ENCODE data around the gene TP63.

Gene TP63

DNA sequence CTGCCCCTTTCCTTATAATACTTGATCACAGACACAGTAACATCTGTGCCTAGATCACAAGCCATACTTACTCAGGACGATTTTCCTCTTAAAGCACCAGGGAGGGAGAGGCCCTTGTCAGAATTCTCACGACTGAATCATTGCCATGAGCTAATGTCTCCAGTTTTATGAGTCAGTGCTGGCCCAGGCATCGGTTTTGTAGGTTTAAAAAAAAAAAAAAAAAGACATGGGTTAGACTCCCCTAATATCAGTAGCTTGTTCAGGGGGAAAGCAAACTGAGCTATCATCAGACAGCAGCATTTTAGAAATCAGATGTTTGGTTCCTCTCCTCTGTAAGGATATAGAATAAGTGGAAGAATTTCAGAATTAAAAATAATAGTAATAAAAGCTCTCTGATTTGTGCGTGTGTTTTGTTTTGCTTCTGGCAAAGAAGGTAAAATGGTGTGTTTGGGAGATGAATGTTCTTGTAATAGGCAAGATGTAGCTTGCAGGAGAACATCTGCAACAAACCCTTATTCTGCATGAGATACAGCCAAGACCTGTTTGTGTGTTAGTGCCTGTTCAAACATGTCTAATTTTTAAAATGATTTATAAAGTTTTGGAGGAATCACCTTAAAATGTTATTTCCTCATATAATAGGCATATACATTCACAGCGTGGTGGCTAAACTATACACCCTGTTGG, 193.6 kb downstream of the TP63 start:
- no peak for DNase-seq

DNA sequence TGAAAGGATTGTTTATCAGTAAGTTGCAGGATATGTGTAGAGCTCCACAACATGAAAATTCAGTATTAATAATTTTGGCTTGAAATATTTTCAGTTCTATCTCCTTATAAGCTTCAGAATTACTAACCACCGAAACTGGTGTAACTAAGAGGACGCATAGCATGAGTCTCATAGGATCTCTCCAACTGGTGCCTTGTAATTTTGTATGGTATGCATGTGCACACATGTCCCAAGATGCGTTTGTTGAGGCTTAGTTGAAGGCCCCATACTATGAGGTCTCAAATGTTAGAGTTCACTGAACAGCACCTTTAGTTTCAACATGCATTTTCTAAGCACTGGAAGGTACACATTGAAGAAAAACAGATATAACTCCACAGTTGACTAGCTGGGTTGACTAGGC, 195.4 kb downstream of the TP63 start:
- no peak for DNase-seq

DNA sequence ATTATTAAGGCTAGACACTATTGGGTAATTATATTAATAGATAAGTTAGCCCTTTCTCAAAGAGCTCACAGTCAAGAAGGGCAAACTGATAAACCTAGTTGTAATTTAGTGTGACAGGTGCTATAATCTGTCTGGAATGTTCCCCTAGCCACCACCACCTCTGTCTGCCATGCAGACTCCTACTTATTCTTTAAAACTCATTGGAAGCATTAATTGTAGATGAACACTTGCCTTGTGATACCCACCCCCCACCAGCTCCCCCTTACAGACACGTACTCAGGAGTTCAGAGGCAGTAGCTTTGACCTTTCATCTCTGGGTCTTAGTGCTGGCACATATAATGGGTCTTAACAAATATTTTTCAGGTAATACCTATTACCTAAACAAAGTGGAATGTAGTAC, 195.9 kb downstream of the TP63 start:
- DNase-seq, result no peak

DNA sequence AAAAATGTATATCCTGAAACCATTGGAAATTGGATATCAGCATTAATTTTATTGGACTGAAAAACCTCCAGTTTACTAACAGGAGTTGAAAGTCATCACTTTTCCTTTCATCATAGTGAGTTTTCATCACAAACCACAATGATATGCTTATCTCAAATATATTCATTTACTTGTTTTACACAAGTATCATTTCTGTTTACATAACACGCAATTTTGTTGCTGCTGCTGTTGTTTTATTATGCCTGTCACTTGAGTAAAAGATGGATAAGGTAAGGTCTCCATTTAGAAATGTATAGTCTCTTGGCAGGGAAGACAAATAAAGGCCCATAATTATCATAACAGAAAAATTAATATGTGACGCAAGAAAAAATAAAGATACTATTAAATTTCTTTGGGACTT, 199.2 kb downstream of the TP63 start:
- DNase-seq, result no peak

DNA sequence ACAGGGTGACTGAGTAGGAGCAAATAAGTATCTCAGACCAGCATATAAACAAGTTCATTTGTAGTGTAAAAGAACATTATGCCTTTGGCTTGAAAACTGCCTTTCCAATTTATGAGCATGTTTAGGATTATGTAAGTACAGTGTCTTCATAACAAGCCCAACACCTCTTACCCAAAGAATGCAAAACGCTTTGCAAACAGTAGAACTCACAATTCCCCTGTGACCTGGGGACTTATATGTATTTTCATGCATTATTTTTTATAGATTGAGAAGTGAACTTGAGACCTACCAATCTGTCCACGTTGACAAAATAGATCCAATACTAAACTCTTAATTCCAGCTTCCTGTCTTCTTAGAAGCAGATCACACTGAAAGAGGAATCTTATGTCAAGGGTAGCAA, 202.1 kb downstream of the TP63 start:
- no peak for DNase-seq

DNA sequence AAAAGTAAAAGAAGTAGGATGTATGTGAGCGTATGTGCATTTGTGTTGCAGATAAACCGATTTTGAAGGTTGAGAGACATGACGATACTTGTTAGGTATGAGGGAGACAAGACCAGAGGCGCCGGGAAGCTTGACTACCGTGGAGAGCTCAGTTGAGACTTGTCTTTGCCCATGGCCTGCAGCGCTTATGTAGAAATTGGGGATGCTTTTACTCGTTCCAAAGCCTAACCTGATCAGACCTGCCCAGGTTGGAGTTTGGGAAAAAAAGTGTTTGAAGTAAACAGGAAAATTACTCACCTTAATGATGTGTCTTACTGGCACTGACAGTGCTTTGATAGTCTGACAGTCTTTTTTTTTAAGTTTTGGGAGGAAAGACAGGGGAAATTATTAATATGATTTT, 202.8 kb downstream of the TP63 start:
- no peak for DNase-seq

DNA sequence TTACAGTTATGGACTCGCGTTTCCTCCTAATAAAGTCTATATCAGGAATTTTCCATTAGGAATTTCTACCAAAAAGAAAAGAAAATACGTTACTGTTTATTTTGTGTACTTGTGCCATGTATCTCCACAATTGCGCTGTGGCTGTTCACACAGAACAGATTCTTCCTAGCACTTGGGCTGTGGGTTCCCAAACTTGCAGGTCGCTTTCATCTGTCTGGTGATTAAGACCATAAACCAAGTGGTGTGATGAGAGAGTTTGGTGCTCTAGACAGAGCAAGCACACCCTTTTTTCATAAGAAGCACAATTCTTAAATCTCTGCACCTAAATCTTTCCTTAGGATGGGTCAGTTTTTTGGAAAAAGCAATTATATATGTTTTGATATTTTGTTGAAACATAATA, 203.3 kb downstream of the TP63 start:
- no peak for DNase-seq

DNA sequence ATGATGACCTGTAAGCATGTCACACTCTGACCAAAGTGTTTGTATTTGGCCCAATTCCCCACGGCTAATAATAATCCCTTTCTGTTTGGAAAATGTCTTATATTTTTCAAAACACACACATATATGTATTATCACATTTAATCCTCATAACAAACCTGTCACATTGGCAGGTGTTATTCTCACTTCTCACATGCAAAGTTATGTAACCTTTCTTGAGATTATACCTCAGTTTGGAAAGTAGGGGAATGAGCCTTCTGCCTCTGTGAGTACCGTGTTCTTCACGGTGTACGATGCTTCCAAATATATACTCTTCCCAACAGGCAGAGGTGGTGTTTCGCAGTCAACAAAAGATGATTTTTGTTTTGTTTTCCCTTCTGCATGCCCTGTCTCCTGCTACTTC, 205.6 kb downstream of the TP63 start:
- DNase-seq, result no peak

DNA sequence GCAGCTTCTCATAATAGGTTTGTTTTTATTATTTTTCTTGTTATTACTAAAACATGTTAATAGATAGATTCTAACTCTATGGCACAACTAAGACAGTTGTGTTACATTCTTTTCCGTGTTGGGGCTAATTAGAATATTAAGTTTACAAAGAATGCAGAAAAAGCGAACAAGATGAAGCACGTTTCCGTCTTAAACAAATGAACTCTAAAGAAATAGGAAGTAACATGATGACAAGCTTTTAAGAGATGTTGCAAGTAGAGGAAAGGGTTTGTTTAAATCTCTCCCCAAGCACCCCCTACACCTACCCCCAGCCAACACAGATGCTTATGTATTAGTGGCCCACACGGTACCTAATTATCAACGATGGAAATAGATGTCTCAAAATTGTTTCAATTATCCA, 207.1 kb downstream of the TP63 start:
- DNase-seq, result no peak

DNA sequence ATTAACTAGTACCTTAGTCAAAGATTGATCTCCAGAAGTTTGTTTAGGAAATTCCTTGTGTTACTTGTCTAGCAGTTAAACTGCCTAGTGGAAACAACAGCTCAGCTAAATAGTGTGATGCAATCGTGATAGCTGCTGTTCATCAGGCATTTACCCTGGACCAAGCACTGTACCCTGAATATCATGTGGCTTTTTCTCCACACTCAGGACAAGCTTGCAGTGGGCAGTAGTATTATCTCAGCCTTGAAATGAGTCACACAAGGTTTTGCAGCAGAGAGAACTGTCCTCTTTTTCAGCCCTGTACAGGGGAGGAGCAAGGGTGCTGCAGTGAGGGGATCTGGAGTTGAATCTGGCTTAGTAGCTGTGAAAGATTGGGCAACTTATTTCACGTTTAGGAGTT, 208.4 kb downstream of the TP63 start:
- peak in 1 of 2 donors; percentile 4 for DNase-seq

DNA sequence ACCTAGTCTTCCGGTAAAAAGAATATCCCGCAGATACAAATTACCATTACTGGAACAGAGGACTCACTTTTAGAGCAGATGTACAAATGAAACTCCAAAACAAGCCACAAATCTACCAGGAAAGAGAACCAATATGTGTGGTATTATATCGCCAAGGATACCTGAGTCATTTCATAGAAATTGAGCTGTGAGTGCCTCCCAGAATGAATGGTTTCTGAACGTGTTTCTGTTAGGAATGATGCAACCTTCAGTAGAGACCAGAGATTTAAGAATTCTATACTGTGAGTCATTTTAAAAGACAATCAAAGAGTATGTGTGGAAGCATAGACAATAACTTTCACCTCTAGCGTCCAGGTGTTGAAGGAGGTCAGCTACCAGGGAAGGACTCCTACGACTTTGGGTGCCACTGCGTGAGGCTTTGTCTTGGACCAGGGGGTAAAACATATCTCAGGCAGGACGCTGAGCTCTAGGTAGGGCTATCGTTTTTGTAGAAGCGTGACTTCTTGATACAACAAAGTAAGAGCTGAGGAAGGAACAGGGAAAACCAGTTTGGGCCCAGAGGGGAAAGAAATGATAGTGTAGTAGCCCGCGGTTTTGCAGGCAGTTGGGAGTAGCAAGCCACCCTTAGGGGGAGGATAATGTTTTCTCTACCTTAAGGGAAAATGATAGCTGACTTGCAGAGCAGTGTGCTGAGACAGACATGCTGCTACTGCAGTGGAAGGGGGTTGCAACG, 210.4 kb downstream of the TP63 start:
- no peak for DNase-seq

DNA sequence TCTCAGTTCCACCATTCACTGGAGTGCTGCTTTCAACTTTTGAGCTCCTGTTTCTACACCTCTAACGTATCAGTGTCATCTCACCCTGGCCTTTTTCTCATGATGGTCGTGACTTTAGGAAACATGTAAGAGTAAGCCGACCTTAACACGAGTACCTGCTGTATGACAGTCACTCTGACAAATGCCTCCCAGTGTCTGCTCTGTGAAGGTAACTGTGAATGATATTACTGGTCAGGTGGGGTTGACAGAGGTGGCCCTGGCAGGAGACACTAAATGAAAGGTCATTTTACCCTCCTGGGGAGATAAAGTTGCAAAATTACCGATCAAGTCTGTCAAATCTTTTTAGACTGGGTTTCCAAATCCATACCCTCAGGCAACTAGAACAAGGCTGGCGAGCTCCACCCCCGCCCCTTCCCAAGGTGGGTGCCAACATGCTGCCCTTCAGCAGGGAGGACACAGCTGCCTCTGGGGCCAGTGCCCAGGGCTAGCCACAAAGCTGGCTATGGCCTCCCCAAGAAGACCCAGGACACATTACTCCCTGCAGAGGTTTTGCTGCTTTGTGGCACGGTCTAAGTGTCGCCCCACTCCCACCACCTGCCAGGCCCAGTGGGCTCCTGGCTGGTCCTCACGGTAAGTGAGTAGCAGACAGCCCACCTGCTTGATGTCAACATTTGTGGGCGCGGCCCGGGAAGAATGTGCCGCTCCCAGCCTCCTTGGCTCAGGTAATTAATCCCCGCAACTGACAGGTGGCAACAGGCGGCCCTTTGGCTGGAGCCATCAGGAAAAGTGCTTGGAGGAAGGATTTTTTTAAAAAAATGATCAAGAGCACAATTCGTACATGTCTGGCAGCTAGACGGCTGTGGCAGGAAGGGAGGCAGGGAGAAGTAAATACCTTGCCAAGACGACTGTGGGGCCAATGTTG, 211.8 kb downstream of the TP63 start:
- no peak for DNase-seq

DNA sequence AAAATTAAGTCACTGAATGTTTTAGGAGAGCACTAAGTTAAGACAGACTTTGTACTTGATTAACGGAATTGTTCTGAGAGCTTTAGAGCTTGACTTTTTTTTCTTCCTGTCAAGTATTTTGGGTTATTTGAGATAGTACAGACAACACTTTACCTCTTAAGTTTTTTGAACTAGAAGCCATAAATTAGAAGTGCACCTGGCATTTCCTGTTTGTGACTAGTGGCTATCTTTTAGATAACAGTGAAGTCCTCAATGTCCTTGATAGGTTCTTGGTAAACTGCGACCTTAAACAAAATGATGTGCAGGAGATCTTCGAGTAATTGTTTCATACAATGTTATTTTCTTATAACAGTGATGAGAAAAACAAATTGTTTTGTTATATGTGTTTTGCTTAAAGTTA, 213.9 kb downstream of the TP63 start:
- DNase-seq, result no peak

DNA sequence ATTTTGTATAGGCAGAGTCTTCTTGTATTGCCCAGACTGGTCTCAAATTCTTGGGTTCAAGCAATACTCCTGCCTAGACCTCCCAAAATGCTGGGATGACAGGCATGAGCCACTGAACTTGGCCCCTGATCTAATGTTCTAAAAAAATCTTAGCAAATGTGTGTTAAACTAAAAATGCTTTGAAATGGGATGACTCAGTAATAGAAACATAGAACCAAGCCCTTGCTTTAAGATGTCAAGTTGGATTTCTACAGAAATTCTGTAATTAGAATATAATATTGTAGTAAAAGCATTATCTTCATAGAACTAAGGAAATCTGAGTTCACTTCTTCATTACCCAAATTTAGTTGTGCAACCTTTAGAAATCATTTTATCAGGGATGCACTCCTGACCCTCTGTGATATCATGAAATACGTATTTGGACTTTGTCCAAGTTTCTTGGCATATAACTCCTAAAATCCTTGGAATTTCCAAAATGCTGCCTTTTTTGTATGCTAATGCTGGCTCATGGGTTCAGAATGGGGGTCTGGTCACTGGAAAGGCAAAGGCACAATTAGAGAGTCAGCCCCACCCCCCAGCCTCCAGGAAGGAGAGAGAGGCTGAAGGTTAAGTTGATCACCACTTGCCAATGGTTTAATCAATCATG, 217.3 kb downstream of the TP63 start:
- no peak for DNase-seq

DNA sequence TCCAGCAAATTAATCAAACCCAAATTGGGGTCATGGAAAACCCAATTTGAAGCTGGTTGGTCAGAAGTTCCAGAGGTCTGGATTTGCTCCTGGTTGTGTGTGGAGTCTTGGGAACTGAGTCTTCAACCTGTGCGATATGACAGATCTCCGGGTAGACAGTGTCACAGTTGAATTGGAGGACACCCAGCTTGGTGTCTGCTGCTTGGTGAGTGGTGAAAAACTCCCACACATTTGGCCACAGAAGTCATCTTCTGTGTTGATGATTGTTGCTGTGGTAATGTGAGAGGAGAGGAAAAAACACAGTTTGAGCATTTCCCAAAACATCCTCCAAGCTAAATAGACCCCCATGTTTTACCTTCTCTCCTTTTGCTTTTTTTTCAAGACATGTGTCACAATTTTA, 218.1 kb downstream of the TP63 start:
- DNase-seq, result no peak

DNA sequence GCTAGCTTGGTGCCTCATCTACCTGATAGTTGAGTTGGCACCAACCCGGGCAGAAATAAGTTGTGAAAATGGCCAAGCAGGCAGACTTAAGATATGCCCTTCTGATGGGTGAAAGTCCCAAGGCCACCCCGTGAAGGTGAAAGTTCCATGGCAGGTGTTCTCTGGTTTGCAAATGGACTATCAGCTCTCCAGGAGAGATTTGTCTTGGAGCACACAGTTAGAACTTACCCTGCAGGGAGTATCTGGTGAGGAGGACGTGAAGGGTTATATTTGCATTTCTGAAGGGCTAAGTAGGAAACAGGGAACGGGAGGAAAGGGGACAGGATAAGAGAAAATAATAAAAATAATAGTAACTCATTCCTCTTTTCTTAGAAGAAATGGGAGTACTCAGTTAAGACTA, 220.5 kb downstream of the TP63 start:
- DNase-seq, result no peak

DNA sequence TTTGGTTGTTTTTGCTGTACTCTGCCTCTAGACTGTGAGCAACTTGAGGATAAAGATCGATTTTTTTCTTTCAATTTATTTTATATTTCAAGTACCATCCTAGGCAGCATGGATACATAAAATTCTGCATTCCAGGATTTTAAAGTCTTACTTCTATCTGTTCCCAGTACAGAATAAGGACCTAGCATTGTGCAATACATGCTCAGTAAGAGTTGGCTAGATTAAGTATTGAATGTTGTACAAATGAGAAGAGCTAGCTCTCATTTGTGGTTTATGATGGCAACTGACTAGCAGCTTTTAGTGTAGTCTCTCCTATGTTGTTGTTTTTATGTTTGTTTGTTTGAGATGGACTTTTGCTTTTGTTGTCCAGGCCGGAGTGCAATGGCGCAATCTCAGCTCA, 222.7 kb downstream of the TP63 start:
- DNase-seq, result no peak

DNA sequence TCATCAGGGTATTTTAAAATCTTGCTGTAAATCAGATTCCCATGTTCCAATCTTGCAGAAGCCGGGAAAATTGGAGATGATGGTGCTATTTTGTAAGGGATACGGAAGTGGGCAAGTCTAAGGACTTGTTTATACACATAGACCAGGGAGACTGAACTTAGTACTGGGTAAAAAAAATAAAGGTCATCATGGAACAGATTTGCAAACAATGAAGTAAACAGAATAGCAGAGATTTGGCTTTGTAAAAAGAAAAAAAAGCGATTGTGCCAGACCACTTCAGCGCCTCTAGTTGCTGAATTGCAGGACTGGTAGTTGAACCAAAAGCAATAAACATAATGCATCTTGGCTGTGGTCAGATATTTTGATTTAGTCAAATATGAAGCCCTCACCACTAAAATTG, 229.1 kb downstream of the TP63 start:
- DNase-seq, result no peak

DNA sequence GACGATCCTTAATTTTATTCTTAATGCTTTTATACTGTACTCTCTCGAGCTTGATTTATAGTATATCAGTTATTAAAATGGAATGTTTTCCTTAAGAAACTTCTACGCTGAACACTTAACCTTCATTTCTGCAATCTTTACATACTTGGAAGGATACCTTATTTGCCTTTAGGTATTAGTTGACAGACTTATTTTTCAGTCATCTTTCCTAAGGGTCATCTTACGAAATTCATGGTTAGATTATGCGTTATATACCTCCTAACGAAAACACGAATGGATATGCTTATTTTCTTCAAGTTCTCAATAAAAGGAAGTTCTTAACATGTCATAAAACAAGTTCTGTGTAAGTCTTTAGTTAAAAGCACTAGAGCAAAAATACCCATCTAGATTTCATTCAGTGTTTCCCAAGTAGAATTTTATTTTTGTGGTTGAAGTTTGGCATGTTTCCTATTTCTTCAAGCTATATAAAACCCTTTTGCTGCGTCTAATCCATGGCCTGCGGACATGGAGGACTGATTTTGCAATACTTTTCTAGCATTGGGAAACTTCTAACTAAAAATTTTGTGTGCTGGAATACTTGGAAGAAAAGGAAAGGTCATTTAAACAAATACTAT, 231.3 kb downstream of the TP63 start:
- DNase-seq, result no peak

DNA sequence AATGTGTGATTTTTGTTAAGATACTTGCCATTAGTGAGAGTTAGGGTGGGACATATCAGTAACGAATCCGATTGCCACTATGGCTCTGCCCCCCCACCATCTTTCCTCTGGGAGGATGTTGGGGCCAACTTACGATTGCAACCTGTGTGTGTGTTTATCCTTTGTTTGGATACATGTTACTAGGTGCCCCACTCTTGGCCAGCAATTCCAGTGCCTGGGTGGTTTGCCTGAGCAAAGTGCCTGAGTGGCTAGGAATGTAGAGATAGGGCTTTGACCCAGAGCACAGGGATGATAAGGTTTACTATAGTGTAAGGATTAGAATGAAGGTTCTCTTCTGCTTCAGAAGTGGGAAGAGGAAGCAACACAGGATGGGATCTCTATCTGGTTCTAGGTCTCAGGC, 231.8 kb downstream of the TP63 start:
- no peak for DNase-seq

DNA sequence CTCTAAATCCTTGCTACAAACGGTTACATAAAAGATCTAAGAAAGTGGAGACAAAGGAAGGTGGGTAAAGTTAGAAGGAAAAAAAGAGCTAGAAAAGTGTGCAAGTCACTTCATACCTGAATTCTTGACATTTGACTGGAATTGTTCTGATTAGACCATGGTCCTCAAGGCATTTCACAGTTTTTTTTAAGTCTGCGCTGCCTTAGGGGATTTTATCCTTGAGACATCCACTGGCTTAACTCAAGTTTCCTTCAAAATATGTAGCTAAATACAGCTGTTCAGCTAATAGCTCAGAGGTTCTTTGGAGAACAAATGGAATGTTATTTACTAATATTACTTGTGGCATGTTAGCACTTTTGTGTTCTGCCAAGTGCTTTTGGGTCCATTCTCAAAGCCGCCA, 236.9 kb downstream of the TP63 start:
- DNase-seq, result no peak

DNA sequence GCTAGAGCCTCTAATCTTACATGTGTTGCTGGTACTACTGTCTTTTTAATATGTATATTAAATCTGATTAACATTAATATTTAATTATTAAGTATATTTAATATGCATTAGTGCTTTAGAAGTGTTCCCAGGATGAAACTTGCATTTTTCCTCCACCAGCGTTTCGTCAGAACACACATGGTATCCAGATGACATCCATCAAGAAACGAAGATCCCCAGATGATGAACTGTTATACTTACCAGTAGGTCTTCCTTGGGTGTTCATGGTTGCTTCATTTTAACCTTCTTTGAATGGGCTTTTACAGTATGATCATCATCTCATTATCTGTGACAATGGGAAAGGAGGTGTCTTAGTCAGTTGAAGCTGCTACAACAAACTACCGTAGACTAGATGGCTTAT, 238.0 kb downstream of the TP63 start:
- DNase-seq, result no peak

DNA sequence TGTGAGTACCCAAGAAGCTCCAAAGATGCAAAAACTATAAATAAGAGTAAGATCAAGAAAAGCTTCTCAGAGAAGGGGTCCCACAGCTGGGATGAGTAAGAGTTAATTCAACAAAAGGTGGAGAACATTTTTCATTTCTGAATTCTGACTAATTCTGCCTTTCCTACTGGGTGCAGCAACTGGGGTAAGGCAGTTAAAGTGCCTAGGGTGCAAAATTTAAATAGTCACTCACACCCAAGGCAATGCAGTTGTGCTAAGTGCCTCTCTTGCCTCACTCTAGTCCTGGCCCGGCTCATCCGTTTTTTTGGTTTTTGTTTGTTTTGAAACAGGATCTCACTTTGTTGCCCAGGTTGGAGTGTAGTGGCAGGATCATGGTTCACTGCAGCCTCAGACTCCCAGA, 240.2 kb downstream of the TP63 start:
- DNase-seq, result no peak

Data from inflammatory macrophage treated with lipopolysaccharide for 1 hour (primary cell).